Spinal cord (tissue), 10 donors: ENCODE data around the gene ATP7B. TPM values are rescaled to one million over a fixed set of nuclear protein-coding genes. Genes with fewer than 3 reads are reported as not detected.

Source experiments
- DNase-seq, 6 donors: peaks; one replicate each; pipeline versions ENCODE4 v3.0.0 to v3.0.0-alpha.2; 2013 to 2015; ENCODE audit warnings: low spot score in 6 of 6, low read depth in 4 of 6
- H3K27ac ChIP-seq: one replicate; pipeline ENCODE4 v1.5.1; 2013; ENCODE audit warnings: low read depth, low read length, control low read depth
- H3K27me3 ChIP-seq: one replicate; pipeline ENCODE4 v1.6.1; 2013; ENCODE audit warnings: low read length; ENCODE audit not compliant: control insufficient read depth, insufficient read depth
- H3K36me3 ChIP-seq: one replicate; pipeline ENCODE4 v1.6.1; 2013; ENCODE audit warnings: low read length; ENCODE audit not compliant: control insufficient read depth, insufficient read depth
- H3K4me1 ChIP-seq: one replicate; pipeline ENCODE4 v1.6.1; 2013; ENCODE audit warnings: low read length; ENCODE audit not compliant: control insufficient read depth, insufficient read depth
- H3K4me3 ChIP-seq: one replicate; pipeline ENCODE4 v1.5.1; 2013; ENCODE audit warnings: low read depth, low read length, control low read depth
- H3K9me3 ChIP-seq: one replicate; pipeline ENCODE4 v1.6.1; 2013; ENCODE audit warnings: low read length; ENCODE audit not compliant: control insufficient read depth, insufficient read depth
- WGBS: methylation state at CpG from one replicate; pipeline ENCODE4 v1.1.5; 2013; ENCODE audit warnings: missing lambda C conversion rate; ENCODE audit not compliant: insufficient coverage; 5-methylcytosine and 5-hydroxymethylcytosine counted together
- polyA plus RNA-seq, 2 donors: library from polyadenylated mRNA; unstranded; fragments of 120-200 nt; gene quantifications; one replicate each; pipeline ENCODE4 v1.2.1, GENCODE V29; 2013; ENCODE audit not compliant: insufficient read length in 2 of 2
- total RNA-seq, 2 donors: library from RNA; depleted of rRNA in 1 of 2; stranded (reverse); fragments of 120-200 nt in 1 of 2; fragments of >200 nt in 1 of 2; gene quantifications; one replicate each; pipeline versions ENCODE4 v1.2.3 to v1.2.4, GENCODE V29; 2013 to 2014
- donor health status: healthy.

The ATP7B gene
- total and polyA plus RNA-seq, 4 donors = 9.8 to 13.0 (median 11.6) TPM

GRCh38 chr13:51967482-51968446, 43.5 kb downstream of the ATP7B start:
- Histone ChIP-seq H3K27ac (no peak overlapping the region), H3K9me3 (no peaks in the 10 kb centered on the region), H3K4me1 (no peaks in the 10 kb centered on the region), H3K27me3 (no peaks in the 10 kb centered on the region), H3K4me3 (no peak overlapping the region), H3K36me3 (peaks cover 3% of the 10 kb centered on the region)
- DNase-seq = no peak
- 88% methylated on average over 8 of the region's 8 CpGs for WGBS

GRCh38 chr13:51966186-51966585, 45.1 kb downstream of the ATP7B start:
- Histone ChIP-seq H3K4me1 (no peaks in the 10 kb centered on the region), H3K27me3 (no peaks in the 10 kb centered on the region), H3K36me3 (peaks cover 4% of the 10 kb centered on the region), H3K27ac (no peak overlapping the region), H3K9me3 (no peaks in the 10 kb centered on the region), H3K4me3 (no peak overlapping the region)
- WGBS = 96% methylated on average over 7 of the region's 10 CpGs
- no peak for DNase-seq

GRCh38 chr13:51961493-51962403, 49.5 kb downstream of the ATP7B start:
- Histone ChIP-seq H3K27me3 (no peaks in the 10 kb centered on the region), H3K4me3 (no peak overlapping the region), H3K27ac (no peak overlapping the region), H3K9me3 (no peaks in the 10 kb centered on the region), H3K4me1 (no peaks in the 10 kb centered on the region), H3K36me3 (peaks cover 9% of the 10 kb centered on the region)
- DNase-seq = no peak
- WGBS = 100% methylated on average over 4 of the region's 5 CpGs

- Histone ChIP-seq H3K4me1 (no peaks in the 10 kb centered on the region), H3K9me3 (no peaks in the 10 kb centered on the region), H3K27ac (no peak overlapping the region), H3K27me3 (no peaks in the 10 kb centered on the region), H3K36me3 (peaks cover 16% of the 10 kb centered on the region), H3K4me3 (no peak overlapping the region)
- no peak for DNase-seq
- 100% methylated on average over 4 of the region's 4 CpGs for WGBS
These were observed 50.5 kb downstream of the ATP7B start for GRCh38 chr13:51960766-51961165.

- Histone ChIP-seq H3K27ac (no peak overlapping the region), H3K36me3 (peaks cover 26% of the 10 kb centered on the region), H3K9me3 (no peaks in the 10 kb centered on the region), H3K4me1 (no peaks in the 10 kb centered on the region), H3K4me3 (no peak overlapping the region), H3K27me3 (no peaks in the 10 kb centered on the region)
- WGBS = 87% methylated on average over 3 of the region's 3 CpGs
- no peak for DNase-seq
These were observed 51.5 kb downstream of the ATP7B start for GRCh38 chr13:51959773-51960172.

GRCh38 chr13:51958217-51958547, 53.1 kb downstream of the ATP7B start:
- H3K36me3 ChIP-seq = peaks cover 29% of the 10 kb centered on the region
- H3K27me3 ChIP-seq = no peaks in the 10 kb centered on the region
- 70% methylated on average over 8 of the region's 8 CpGs for WGBS
- DNase-seq = no peak
- H3K9me3 ChIP-seq = no peaks in the 10 kb centered on the region
- no peaks in the 10 kb centered on the region for H3K4me1 ChIP-seq
- H3K27ac ChIP-seq = no peak overlapping the region
- no peak overlapping the region for H3K4me3 ChIP-seq

GRCh38 chr13:51957377-51958216, 53.7 kb downstream of the ATP7B start:
- H3K36me3 ChIP-seq = peaks cover 29% of the 10 kb centered on the region
- H3K4me3 ChIP-seq = no peak overlapping the region
- no peak overlapping the region for H3K27ac ChIP-seq
- H3K4me1 ChIP-seq = no peaks in the 10 kb centered on the region
- peak in 1 of 6 donors; percentile 14 for DNase-seq
- no peaks in the 10 kb centered on the region for H3K9me3 ChIP-seq
- WGBS = 57% methylated on average over 9 of the region's 9 CpGs
- H3K27me3 ChIP-seq = no peaks in the 10 kb centered on the region

- no peaks in the 10 kb centered on the region for H3K9me3 ChIP-seq
- H3K27me3 ChIP-seq = no peaks in the 10 kb centered on the region
- peaks cover 25% of the 10 kb centered on the region for H3K36me3 ChIP-seq
- H3K4me3 ChIP-seq = no peak overlapping the region
- DNase-seq = no peak
- no peak overlapping the region for H3K27ac ChIP-seq
- no peaks in the 10 kb centered on the region for H3K4me1 ChIP-seq
These were observed 54.5 kb downstream of the ATP7B start for GRCh38 chr13:51956717-51957116.
